GM18870 (cell line): ENCODE data around the gene CCNF.
"Not testable (repeated sequence)": the region's sequence is repeated elsewhere in the genome, so short reads cannot be mapped to it uniquely, and the experiment has no call there.

Source experiments
- ATAC-seq: cut with Tn5 transposase; IDR thresholded peaks from one replicate; pipeline ENCODE4 v1.9.1; 2021; ENCODE audit warnings: moderate library complexity; ENCODE audit not compliant: unreplicated experiment

Gene CCNF

GRCh38 chr16:2428051-2428783 lies 1.0 kb upstream of the CCNF start:
- no peak for ATAC-seq

DNA sequence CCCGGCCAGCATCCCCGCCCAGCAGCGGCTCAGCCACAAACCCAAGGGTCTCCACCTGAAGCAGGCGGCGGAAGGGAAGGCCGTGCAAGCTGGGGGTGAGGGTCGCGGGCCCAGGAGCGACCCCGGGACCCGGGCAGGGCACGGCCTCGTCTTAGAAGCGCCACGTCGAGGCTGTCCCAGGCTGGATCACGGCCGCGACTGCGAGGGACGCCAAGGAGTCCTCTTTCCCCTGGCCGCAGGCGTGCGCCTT lies 538 bp upstream of the CCNF start:
- no peak for ATAC-seq

GRCh38 chr16:2429771-2430663 lies 770 bp downstream of the CCNF start:
- ATAC-seq: no peak

DNA sequence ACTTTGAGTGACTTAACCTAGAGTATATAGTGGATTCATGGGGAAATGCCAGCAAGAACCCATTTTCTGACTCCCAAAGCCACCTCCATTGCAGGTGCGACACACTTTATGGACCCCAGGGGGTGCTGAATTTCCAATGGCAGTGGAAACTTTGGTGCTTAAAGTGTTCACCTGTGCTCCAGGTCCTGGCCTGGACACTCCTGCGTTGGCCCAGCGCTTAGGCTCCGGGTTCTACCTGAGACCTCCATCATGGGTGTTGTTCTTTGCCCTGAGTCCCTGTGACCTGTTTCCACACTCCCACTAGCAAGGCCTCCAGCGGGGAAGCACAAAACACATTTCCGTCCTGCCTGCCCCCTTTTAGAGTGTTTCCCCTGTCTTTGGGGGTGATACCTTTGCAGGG lies 3.0 kb downstream of the CCNF start:
- no peak for ATAC-seq

DNA sequence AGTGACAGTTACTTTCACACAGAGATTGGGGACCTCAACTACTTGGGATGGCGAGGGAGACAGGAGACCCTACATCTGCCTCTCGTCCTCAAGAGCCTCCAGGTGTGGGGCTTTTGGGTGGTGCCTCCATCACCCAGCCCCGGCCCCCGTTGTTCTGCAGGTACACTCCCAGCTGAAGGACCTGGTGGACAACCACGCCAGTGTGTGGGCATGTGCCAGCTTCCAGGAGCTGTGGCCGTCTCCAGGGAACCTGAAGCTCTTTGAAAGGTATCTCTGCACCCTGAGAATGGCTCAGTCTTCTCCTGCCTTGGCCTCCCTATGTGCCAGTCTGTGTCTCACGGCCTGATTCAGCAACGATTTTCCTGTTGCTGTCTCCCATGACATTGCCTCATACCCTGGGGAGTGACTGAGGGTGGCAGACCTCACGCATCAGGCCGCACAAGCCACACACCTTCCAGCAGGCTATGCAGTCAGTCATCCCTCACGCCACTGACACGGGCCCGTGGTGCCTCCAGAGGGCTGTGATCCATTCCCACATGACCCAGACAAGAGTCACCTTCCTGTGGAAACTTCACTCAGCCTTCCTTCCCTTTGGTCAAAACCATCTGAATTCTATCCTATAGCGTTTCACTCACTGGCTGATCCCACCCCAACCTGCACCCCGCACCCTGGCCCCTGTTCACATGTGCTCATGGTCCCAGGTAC lies 3.7 kb downstream of the CCNF start:
- ATAC-seq: no peak

DNA sequence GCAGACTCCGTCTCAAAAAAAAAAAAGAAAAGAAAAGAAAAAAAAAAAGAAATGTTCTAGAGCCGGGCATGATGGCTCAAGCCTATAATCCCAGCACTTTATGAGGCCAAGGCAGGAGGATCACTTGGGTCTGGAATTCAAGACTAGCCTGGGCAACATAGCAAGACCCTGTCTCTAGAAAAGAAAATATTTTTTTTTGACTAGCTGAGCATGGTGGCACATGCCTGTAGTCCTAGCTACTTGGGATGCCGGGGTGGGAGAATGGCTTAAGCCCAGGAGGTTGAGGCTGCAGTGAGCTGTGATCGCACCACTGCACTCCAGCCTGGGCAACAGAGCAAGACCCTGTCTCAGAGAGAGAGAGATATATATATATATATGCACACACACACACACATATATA lies 6.0 kb downstream of the CCNF start:
- not testable (repeated sequence) for ATAC-seq

GRCh38 chr16:2436110-2436509 lies 6.9 kb downstream of the CCNF start:
- no peak for ATAC-seq

- ATAC-seq: no peak
Observed at GRCh38 chr16:2437032-2437790, 8.0 kb downstream of the CCNF start.

- ATAC-seq: no peak
Observed at GRCh38 chr16:2438121-2438520, 8.9 kb downstream of the CCNF start.

- ATAC-seq: no peak
Observed at GRCh38 chr16:2439598-2439997, 10.4 kb downstream of the CCNF start.

- ATAC-seq: not testable (repeated sequence)
Observed at GRCh38 chr16:2441143-2441804, 12.0 kb downstream of the CCNF start.

- no peak for ATAC-seq
Observed at GRCh38 chr16:2443555-2443954, 14.3 kb downstream of the CCNF start.

DNA sequence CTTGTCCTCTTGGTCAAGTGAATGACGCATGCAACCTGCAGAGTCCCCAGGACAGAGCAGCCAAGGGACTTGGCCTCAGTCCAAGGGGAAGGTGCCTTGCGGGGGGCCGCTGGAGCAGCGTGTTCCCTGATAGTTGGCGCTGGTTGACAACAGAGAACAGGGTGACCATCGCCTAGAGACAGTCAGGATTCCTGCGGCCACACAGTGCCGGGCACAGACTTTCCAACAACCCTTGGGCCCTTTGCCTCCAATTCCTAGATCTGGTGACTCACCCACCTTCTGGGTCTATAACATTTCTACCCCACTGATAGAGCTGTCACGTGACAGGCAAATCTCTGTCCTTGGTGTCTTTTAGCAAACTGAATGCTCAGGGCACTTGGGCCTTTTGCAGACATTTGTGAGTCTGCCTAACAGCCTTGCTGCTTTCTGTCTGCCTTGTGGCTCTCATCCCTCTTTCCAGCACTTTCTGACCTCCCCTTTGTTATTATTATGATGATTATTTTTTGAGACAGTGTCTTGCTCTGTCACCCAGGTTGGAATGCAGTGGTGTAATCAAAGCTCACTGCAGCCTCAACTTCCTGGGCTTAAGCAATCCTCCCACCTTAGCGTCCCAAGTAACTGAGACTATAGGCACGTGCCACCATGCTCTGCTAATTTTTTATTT lies 18.8 kb downstream of the CCNF start:
- ATAC-seq: no peak

DNA sequence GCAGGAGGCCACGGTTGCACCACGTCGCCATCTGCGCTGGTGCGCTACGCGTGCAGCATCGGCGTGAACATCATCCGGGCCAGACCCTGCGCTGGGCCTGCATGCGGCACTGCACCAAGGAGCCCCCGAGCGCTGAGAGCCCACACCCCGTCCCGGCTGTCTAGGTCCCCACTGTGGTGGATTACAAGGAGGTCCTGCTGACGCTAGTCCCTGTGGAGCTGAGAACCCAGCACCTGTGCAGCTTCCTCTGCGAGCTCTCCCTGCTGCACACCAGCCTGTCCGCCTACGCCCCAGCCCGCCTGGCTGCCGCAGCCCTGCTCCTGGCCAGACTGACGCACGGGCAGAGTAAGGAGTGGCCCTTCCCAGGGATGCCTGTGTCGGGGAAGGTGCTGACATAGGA lies 19.9 kb downstream of the CCNF start:
- ATAC-seq: no peak

- ATAC-seq: no peak
Observed at GRCh38 chr16:2450535-2450934, 21.3 kb downstream of the CCNF start.

GRCh38 chr16:2450975-2451381 lies 21.7 kb downstream of the CCNF start:
- no peak for ATAC-seq

GRCh38 chr16:2451851-2452320 lies 22.6 kb downstream of the CCNF start:
- ATAC-seq: no peak

DNA sequence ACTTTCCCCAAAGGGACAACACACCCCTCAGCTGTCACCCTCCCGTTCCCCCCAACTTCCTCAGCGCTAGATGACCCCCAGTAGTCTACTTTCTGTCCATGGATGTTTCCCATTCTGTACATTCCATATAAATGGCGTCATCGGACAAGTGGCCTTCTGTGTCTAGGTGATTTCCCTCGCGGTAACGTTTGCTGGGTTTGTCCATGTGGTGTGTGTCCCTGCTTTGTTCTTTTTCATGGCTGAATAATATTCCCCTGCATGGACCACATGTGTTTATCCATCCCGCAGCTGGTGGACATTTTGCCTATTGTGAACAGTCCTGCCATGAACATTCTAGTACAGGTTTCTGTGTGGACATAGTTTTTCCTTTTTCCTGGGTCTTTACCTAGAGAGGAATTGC lies 23.4 kb downstream of the CCNF start:
- no peak for ATAC-seq

DNA sequence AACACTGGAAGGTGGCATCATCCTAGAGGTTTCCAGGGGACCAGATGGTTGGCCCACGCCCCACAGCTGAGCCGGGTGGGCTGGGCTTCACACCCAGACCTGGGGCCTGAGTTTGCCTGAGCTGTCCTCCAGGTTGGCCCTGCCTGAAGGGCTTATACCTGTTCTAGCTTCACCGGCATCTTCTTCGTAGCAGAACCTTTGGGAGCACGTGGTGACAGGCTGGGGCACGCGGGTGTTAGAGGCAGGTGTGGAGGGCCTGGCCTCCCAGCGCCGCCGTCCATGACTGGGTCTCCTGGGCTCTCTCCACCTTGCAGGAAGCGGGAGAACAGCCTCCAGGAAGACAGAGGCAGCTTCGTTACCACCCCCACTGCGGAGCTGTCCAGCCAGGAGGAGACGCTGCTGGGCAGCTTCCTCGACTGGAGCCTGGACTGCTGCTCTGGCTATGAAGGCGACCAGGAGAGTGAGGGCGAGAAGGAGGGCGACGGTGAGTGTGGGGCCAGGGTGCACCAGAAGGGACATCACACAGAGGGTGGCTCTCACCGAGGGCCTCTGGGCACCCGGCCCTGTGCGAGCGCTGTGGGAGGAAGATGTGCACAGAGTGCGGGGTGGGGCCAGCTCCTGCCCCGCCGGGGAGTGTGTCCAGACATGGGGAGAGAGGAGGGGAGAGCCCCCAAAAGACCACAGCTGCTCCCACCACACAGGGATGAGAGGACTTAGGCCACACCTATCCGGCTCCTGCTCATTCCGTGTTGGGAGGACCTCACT lies 26.0 kb downstream of the CCNF start:
- no peak for ATAC-seq
